ENCODE measurements around the gene FAM193B.

GRCh38 chr5:177477701-177478477, 76.5 kb downstream of the FAM193B start:
- TF ChIP-seq, protein P1, sequence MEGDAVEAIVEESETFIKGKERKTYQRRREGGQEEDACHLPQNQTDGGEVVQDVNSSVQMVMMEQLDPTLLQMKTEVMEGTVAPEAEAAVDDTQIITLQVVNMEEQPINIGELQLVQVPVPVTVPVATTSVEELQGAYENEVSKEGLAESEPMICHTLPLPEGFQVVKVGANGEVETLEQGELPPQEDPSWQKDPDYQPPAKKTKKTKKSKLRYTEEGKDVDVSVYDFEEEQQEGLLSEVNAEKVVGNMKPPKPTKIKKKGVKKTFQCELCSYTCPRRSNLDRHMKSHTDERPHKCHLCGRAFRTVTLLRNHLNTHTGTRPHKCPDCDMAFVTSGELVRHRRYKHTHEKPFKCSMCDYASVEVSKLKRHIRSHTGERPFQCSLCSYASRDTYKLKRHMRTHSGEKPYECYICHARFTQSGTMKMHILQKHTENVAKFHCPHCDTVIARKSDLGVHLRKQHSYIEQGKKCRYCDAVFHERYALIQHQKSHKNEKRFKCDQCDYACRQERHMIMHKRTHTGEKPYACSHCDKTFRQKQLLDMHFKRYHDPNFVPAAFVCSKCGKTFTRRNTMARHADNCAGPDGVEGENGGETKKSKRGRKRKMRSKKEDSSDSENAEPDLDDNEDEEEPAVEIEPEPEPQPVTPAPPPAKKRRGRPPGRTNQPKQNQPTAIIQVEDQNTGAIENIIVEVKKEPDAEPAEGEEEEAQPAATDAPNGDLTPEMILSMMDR (IDR thresholded peaks at IDR 0.05; ENCODE audit: low read depth, low read length, poor library complexity, severe bottlenecking), result no peak
- TF ChIP-seq EZH2phosphoT487 (IDR thresholded peaks at IDR 0.05; ENCODE audit: borderline replicate concordance, low read length), result no peak
